SU-DHL-6 (cell line): ENCODE results near the gene CDCP2.
"Not testable (repeated sequence)": the region's sequence is repeated elsewhere in the genome, so short reads cannot be mapped to it uniquely, and the experiment has no call there.

Source experiments
- H2AFZ ChIP-seq: fragments of 200-600 bp; sonication (generic); 2 replicates; pipeline ENCODE4 v1.6.1; 2014; ENCODE audit warnings: low read depth, mild to moderate bottlenecking, moderate library complexity, mixed read lengths, antibody characterized with exemption, low read length; ENCODE audit not compliant: severe bottlenecking
- H3F3A ChIP-seq: fragments of 200-600 bp; shearing (Covaris generic); 2 replicates; pipeline ENCODE4 v1.6.0; 2016; ENCODE audit warnings: antibody characterized with exemption, mild to moderate bottlenecking; ENCODE audit not compliant: insufficient read depth
- H3K27ac ChIP-seq: fragments of 200-600 bp; sonication (generic); 2 replicates; pipeline ENCODE4 v1.5.1; 2016; ENCODE audit warnings: low read depth, mild to moderate bottlenecking, low read length, moderate library complexity, mixed read lengths
- H3K27me3 ChIP-seq: fragments of 200-600 bp; sonication (generic), shearing (Covaris generic); 2 replicates; pipeline ENCODE4 v1.6.0; 2014; ENCODE audit warnings: mild to moderate bottlenecking, low read length
- H3K36me3 ChIP-seq: fragments of 200-600 bp; sonication (generic); 2 replicates; pipeline ENCODE4 v1.6.1; 2014; ENCODE audit warnings: mild to moderate bottlenecking, low read length, mixed read lengths
- H3K4me2 ChIP-seq: fragments of 300-600, 200-600 bp; shearing (Covaris generic), sonication (generic); 2 replicates; pipeline ENCODE4 v1.6.0; 2014; ENCODE audit warnings: low read length, low read depth, mild to moderate bottlenecking; ENCODE audit not compliant: poor library complexity, severe bottlenecking
- H3K4me3 ChIP-seq: fragments of 200-600 bp; sonication (generic); 2 replicates; pipeline ENCODE4 v1.5.1; 2014; ENCODE audit warnings: antibody characterized with exemption, low read length, mild to moderate bottlenecking, mixed read lengths; ENCODE audit not compliant: insufficient read depth, poor library complexity, severe bottlenecking
- H3K79me2 ChIP-seq: fragments of 200-600 bp; sonication (generic); 2 replicates; pipeline ENCODE4 v1.6.1; 2014; ENCODE audit warnings: mild to moderate bottlenecking, low read length, moderate library complexity; ENCODE audit not compliant: insufficient read depth
- H3K9ac ChIP-seq: fragments of 200-600 bp; sonication (generic); 2 replicates; pipeline ENCODE4 v1.7.0; 2014; ENCODE audit warnings: mild to moderate bottlenecking, low read length
- H3K9me2 ChIP-seq: fragments of 200-600 bp; sonication (generic); replicated peaks from 2 replicates; pipeline ENCODE4 v1.6.1; 2014; ENCODE audit warnings: low read length; ENCODE audit not compliant: insufficient read depth
- H3K9me3 ChIP-seq: fragments of 200-600 bp; sonication (generic); 2 replicates; pipeline ENCODE4 v1.6.1; 2014; ENCODE audit warnings: low read length, mixed read lengths; ENCODE audit not compliant: insufficient read depth
- H4K20me1 ChIP-seq: fragments of 200-600 bp; sonication (generic); 2 replicates; pipeline ENCODE4 v1.6.1; 2014; ENCODE audit warnings: low read depth, mild to moderate bottlenecking, antibody characterized with exemption, low read length, moderate library complexity, mixed read lengths
- CTCF ChIP-seq: fragments of 200-600 bp; sonication (generic); IDR thresholded peaks from one replicate; pipeline ENCODE4 v1.5.1; 2017; ENCODE audit warnings: antibody characterized with exemption, mild to moderate bottlenecking, low read length, moderate library complexity; ENCODE audit not compliant: insufficient read depth, poor library complexity, severe bottlenecking
- EZH2phosphoT487 ChIP-seq: fragments of 200-600 bp; sonication (generic), shearing (Covaris generic); conservative IDR thresholded peaks from 2 replicates; pipeline ENCODE4 v1.6.1; 2018; ENCODE audit warnings: mild to moderate bottlenecking, antibody characterized with exemption, low read length, moderate library complexity, mixed read lengths

Gene CDCP2

GRCh38 chr1:54107131-54107530 is 45.7 kb downstream of the CDCP2 start:
- Histone ChIP-seq H3K9me2 (no peaks in the 10 kb centered on the region), H3K4me3 (no peak overlapping the region), H3K4me2 (no peak overlapping the region), H3K36me3 (no peaks in the 10 kb centered on the region), H3K79me2 (no peaks in the 10 kb centered on the region), H3K27me3 (no peaks in the 10 kb centered on the region), H3K9ac (no peak overlapping the region), H3K9me3 (no peaks in the 10 kb centered on the region), H4K20me1 (no peaks in the 10 kb centered on the region), H2AFZ (no peak overlapping the region), H3K27ac (no peak overlapping the region), H3F3A (no peaks in the 10 kb centered on the region)
- TF ChIP-seq EZH2phosphoT487: no peak
- no peak for TF ChIP-seq CTCF

- no peak overlapping the region for H3K4me3 ChIP-seq
- no peaks in the 10 kb centered on the region for H3K36me3 ChIP-seq
- no peaks in the 10 kb centered on the region for H3F3A ChIP-seq
- no peaks in the 10 kb centered on the region for H3K9me2 ChIP-seq
- H3K9ac ChIP-seq: no peak overlapping the region
- no peaks in the 10 kb centered on the region for H4K20me1 ChIP-seq
- no peak overlapping the region for H3K27ac ChIP-seq
- H3K27me3 ChIP-seq: no peaks in the 10 kb centered on the region
- no peak overlapping the region for H3K4me2 ChIP-seq
- no peaks in the 10 kb centered on the region for H3K9me3 ChIP-seq
- TF ChIP-seq EZH2phosphoT487 (no peak), CTCF (no peak)
- H2AFZ ChIP-seq: no peak overlapping the region
- H3K79me2 ChIP-seq: no peaks in the 10 kb centered on the region
These were observed 47.0 kb downstream of the CDCP2 start for GRCh38 chr1:54105736-54106269.

GRCh38 chr1:54105080-54105479 is 47.7 kb downstream of the CDCP2 start:
- no peaks in the 10 kb centered on the region for H3K27me3 ChIP-seq
- H3K79me2 ChIP-seq: no peaks in the 10 kb centered on the region
- no peaks in the 10 kb centered on the region for H3K9me3 ChIP-seq

GRCh38 chr1:54104613-54105012 is 48.2 kb downstream of the CDCP2 start:
- not testable (repeated sequence) for H3F3A ChIP-seq, H2AFZ ChIP-seq

More at GRCh38 chr1:54105080-54105479, 47.7 kb downstream of the CDCP2 start:
- Histone ChIP-seq H3K27ac (no peak overlapping the region), H3K4me3 (no peak overlapping the region), H2AFZ (no peak overlapping the region), H3F3A (no peaks in the 10 kb centered on the region), H3K9me2 (no peaks in the 10 kb centered on the region), H3K36me3 (no peaks in the 10 kb centered on the region), H3K9ac (no peak overlapping the region), H4K20me1 (no peaks in the 10 kb centered on the region), H3K4me2 (no peak overlapping the region)
- TF ChIP-seq EZH2phosphoT487 (no peak), CTCF (no peak)

More at GRCh38 chr1:54104613-54105012, 48.2 kb downstream of the CDCP2 start:
- not testable (repeated sequence) for H3K79me2 ChIP-seq, H4K20me1 ChIP-seq, H3K27ac ChIP-seq, H3K4me2 ChIP-seq, H3K27me3 ChIP-seq, H3K36me3 ChIP-seq, H3K9me2 ChIP-seq, H3K4me3 ChIP-seq, H3K9me3 ChIP-seq, H3K9ac ChIP-seq
